Measurements from ENCODE around the gene GRIN3B.
"Not testable (repeated sequence)": the region's sequence is repeated elsewhere in the genome, so short reads cannot be mapped to it uniquely, and the experiment has no call there.

GRIN3B gene

DNA sequence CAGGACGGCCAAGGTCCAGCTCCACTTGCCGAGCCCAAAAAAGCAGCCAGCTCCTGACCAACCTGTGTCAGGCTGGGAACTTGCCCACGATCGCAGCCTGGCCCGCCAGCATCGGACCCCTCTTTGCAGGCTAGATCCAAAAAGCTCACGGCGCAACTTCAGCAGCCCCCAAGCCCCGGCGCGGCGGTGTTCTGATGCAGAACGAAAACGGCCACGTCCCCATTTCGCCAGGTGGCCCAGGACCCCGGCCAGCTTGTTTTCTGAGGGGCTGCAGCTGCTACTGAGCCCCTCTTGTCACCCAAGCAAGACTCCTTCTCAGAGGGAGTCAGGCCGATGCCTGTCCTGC, 19.4 kb downstream of the GRIN3B start:
- DNase-seq (ENCODE audit: low read depth in 2 of 2), result no peak

DNA sequence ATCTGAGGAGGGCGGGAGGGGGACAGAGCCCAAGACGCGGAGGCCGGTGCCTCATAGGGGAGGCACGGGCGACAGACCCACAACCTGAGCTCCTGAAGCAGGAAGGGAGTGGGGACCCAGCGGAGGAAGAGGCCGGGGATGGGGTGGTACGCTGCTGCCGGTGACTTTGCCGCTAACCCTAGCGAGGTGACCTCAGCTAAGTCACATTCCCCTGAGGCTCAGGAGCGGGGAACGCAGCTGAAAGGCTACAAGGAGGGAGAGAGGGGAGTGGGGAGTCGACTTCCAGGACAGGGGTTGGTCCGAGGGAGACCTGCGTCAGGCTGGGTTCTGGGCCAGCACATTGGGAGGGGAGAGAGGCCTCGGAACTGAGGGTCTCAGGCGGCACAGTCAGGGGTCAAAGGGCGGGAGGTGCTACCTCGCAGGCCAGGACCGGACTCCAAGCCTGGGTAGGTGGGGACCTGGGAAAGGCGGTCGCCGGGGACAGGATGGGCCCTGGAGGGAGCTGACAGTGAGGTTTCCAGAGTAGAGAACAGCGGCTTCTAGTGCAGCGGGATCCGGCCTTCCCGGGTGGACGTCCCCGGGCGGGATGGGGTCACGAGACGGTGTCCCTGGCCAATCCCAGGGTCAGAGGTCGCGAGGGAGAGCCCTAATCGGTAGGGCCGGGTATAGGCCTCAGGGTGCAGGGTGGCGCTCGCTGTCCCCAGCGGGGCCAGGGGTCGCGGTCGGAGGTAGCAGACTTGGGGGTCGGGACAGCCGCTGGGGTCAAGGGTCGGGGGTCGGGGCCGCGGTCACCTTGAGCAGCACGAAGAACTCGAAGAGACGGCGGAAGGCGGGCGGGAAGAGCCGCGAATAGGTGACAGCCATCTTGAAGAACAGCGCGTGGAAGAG, 20.0 kb downstream of the GRIN3B start:
- DNase-seq (ENCODE audit: low read depth in 2 of 2), result no peak

DNA sequence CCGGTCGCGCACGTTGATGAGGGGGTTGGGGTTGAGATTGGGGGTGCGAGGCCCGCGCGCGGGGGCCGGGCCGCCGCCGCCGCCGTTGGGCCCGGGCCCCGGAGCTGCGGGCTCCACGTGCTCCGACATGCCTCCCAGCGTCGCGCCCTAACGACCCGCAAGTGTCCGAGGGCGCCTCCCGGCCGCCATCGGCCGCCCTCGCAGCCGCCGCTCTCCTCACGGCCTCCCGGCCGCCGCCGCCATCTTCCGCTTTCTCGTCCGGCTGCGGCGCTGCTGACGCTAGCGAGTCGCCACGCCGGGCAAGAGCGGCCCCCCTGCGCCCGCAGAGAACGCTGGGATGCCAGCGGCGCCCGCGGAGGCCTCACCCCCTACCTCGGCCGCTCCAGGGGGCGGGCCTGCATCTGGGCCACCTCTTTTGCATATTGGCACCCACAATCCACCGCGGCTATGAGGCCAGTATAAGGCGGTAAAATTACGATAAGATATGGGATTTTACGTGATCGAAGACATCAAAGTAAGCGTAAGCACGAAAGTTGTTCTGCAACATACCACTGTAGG, 20.7 kb downstream of the GRIN3B start, which contains the start of gene TMEM259:
Gene TMEM259, minus strand, starts transcription at position 256 of the 558 bp plus-strand sequence. Its CDS starts 127 bp downstream, at position 129.
- peak; percentile 95 to 96 for DNase-seq (ENCODE audit: low read depth in 2 of 2)

DNA sequence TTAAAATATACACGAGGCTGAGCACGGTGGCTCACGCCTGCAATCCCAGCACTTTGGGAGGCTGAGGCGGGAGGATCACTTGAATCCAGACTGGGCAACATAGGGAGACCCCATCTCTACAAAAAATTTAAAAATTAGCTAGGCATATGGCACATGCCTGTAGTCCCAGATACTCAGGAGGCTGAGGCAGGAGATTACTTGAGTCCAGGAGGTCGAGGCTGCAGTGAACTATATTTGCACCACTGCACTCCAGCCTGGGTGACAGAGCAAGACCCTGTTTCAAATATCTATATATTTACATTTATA, 23.6 kb downstream of the GRIN3B start:
- not testable (repeated sequence) for DNase-seq (ENCODE audit: low read depth in 2 of 2)

DNA sequence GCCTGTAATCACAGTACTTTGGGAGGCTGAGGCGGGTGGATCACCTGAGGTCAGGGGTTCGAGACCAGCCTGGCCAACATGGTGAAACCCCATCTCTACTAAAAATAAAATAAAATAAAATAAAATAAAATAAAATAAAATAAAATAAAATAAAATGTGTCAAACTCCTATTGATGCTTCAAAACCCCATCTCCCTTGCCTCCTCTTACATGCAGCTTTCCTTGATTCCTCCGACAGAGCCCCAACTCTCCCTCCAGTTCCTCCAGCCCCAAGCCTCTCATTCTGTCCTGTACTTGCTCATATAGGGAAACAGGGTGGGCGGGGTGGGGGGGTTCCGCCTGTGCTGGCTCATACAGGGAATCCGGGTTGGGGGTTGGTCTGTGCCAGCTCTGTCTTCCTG, 24.9 kb downstream of the GRIN3B start:
- not testable (repeated sequence) for DNase-seq (ENCODE audit: low read depth in 2 of 2)

DNA sequence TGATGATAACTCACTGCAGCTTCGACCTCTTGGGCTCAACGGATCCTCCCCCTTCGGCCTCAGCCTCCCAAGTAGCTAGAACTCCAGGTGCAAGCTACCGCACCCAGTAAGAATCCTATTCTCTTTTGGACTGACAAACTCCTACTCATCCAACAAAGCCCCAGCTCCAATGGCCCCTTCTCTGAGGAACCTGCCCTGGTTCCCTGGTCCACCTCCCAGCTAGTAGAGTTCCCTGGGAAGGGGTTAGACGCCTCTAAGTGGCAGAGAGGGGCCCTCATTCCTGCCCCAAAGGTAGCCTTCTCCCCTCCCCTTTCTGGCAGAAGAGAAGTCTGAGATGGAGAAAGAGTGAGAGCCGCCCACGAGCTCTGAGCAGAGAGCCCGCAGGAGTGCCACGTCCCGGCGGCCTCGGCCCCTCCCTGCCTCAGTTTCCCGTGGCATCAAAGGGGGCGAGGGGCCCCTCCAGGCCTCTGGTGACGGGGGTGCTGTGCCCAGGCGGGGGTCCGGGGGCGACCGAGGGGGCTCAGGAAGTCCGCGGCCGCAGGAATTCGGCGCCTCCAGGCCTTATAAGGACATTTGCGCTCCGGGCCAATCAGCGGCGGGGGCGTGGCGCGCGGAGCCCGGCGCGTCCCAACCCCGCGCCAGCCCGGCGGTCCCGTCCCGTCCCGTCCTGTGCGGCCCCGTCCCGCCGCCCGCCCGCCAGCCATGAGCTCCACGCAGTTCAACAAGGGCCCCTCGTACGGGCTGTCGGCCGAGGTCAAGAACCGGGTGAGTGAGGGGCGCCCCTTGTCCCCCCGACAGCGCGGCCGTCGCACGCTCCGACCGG, 26.0 kb downstream of the GRIN3B start, which contains the start of gene CNN2:
Gene CNN2, plus strand, starts transcription at position 649 of the 823 bp plus-strand sequence. Its CDS starts 54 bp downstream, at position 703.
- DNase-seq (ENCODE audit: low read depth in 2 of 2), result peak; percentile 70 to 72

DNA sequence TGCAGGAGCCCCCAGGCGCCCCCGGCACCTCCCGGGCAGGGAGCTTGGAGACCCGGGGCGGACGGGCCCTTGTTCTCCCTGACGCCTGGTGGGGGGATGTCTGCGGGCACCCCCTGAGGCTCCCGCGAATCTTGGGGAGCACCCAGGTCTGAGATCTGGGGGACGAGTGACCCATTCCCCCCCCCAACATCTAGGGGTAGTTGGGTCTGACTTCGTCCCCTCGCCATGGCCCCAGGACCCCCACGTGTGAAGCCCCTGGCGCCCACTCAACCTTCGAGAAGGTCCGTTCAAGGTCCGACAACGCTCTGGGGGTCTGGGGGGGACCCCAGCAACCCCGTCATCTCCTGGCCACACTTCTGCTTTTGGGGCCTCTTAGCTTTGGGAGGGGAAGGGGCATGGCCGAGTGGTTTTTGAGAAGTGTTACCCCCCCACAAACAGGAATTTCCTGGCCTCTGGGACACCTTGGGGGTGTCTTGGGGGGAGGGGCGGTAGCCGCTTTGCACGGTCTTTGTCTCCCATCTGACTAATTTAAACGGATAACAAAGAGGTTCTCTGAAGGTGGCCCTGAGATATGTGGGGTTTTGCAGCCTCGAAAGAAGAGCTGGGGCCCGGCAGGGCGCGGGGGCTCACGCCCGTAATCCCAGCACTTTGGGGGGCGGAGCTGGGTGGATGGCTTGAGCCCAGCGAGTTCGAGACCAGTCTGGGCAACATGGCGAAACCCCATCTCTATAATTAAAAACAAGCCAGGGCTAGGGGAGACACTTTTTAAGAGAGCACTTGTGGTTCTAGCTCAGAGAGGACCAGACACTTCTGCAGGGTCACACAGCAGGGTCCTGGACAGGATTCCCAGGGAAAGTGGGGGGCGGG, 26.8 kb downstream of the GRIN3B start:
- DNase-seq (ENCODE audit: low read depth in 2 of 2), result no peak

DNA sequence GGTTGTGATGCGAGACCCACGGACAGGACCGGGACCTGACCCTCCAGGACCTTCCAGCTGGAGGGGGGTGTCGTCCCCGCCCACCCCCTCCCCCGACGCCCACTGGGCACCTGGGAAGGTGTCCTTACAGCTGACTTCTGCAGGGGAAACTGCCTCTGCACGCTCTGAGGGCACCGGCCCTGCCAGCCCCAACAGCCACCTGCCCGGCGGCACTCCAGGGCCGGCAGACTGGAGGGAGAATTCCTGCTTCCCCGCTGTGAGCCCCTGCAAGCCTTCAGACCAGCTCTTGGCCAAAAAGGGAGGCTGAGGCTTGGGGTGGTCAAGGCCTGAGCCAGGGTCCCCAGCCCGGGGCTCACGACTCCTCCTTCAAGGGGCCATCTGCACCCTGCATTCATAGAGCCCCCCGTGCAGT, 27.4 kb downstream of the GRIN3B start:
- DNase-seq (ENCODE audit: low read depth in 2 of 2), result no peak

DNA sequence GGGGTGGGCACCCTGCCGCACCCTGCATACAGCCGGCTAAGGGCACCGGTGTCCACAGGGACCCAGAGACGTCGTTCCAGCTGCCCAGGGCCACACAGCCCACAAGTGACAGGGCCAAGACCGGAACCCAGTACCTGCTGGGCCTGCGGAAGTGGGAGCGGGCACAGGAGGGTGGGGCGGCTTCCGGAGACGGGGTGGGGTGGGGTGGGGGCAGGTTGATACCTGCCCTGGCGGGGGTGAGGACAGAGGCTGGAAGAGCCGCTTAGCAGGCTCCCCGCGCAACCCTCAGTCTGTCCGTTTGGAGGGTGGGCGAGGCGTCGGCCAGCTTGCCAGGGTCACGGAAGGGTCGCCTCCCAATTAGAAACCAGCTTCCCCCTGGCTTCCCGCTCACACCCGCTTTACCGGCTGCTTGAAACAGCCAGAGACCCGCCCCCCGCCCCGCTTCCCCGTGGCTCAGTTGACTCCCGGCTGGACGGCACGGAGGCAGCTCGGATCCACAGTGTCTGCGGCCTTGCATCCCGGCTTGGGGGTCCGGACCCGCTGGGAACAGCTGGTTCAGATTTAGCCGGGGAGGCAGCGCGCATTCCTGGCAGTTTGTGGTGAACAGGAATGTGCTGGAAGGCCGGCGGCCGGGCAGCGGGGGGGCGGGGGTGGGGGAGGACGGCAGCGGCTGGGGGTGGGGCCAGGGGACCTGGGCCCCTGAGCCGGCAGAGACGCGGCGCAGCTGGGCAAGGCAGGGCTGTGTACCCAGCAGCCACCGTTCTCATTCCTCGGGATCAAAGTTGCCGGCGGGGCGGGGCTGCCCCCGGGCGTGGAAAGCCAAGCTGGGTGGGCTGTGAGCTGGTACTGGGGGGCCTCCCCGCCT, 28.1 kb downstream of the GRIN3B start:
- peak; percentile 97 for DNase-seq (ENCODE audit: low read depth in 2 of 2)

DNA sequence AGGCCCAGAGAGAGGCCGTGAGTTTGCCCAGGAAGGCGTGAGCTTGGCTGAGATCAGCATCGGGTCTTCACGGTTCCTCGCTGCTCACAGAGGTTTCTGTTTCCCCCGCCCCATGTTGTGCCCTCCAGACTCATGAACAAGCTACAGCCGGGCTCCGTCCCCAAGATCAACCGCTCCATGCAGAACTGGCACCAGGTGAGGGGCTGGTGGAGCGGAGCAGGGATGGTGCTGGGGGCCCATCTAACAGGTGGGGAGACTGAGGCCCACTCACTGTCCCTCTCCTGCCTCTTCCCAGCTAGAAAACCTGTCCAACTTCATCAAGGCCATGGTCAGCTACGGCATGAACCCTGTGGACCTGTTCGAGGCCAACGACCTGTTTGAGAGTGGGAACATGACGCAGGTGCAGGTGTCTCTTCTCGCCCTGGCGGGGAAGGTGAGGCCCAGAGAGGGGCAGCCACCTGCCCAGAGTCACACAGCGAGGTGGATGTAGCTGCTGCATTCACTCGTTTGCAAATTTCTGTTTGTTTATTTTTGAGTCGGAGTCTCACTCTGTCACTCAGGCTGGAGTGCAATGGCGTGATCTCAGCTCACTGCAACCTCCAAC, 32.1 kb downstream of the GRIN3B start:
- DNase-seq (ENCODE audit: low read depth in 2 of 2), result no peak

DNA sequence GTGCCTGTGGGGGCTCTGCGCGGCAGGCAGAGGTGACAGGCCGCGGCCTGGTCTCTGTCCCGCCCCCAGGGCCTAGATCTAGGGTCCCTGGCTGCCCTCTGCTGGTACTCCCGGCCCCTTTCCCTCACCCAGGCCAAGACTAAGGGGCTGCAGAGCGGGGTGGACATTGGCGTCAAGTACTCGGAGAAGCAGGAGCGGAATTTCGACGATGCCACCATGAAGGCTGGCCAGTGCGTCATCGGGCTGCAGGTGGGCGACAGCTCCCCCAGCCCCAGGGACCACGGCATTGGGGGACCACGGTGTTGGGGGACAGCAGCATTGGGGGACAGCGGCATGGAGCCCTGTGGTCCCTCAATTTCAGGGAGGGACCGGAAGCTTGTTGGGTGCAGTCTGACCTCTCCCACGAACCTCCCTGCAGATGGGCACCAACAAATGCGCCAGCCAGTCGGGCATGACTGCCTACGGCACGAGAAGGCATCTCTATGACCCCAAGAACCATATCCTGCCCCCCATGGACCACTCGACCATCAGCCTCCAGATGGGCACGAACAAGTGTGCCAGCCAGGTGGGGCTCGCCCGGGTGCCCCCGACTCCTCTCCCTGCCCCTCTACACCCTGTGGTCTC, 35.9 kb downstream of the GRIN3B start:
- DNase-seq (ENCODE audit: low read depth in 2 of 2), result no peak

DNA sequence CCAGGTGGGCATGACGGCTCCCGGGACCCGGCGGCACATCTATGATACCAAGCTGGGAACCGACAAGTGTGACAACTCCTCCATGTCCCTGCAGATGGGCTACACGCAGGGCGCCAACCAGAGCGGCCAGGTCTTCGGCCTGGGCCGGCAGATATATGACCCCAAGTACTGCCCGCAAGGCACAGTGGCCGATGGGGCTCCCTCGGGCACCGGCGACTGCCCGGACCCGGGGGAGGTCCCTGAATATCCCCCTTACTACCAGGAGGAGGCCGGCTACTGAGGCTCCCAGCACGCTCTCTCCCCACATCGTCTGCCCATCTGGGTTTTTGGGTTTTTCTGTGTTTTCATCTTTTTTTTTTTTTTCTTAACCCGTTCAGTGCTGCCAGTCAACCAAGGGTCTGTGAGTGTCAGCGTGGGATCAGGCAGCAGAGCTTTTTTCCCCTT, 37.4 kb downstream of the GRIN3B start:
- no peak for DNase-seq (ENCODE audit: low read depth in 2 of 2)

DNA sequence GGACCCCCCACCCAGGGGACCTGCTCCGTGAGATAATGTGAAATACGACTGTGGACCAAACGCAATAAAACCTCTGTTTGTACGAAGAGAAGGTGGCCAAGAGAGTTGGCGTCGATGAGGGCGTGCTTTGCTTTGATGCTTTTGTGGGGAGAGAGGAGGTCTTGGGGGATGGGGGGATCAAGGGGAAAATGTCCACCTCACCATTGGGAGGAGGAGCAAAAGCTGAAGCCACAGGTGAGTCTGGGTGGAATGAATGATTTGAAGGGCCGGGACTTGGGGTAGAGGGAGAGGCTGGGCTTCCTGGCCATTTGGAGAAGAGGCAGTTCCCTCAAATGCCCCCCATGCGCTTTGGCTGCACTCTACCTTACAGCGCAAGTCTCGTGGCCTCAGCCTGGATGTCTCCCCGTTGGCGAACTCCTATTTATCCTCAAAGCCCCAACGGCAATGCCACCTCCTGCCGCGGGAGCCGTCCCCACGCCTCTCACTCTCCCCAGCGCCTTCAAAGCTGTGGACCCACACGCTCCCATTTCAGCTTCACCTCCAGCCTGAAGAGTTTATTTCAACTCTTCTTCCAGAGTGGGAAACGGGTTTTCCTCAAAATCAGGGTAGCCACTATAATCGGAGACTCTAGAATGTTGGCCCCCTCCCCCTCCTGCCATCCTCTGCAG, 38.9 kb downstream of the GRIN3B start:
- DNase-seq (ENCODE audit: low read depth in 2 of 2), result no peak

DNA sequence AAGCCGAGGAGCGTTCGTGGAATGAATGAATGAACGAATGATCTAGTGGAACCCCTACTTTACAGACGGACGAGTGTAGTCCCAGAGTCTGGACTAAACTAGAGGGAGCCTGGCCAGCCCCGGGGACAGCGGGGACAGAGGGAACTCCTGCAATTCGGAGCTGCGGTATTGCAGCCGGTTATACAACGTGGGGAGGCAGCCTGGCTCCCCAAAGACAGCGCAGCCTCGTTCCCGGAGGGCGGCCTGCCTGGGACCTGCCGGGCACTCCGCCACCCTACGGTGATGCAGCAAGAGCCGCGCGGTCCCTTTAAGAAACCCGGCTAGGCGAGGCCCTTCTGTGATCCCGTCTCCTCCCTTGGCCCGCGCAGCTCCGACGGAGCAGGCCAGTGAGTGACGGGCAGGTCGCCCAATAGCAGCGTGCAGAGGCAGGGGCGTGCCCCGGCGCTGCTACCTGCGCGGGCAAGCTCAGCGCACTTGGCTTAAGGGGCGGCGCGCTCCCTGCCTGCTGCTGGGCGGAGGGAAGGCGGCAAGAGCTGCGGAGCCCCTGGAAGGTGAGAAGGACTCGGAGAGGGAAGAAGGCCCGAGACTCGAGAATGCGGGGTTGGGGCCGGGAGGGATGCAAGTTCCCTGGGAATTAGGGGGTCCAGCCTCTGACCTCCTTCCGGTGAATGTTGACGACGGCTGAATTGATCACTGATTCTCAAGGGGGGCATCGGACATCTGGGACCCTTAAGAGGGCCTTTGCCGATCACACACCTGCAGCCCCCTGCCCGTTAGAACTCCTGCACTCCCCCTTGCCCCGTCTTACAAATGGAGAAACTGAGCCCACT, 39.6 kb downstream of the GRIN3B start, which contains the start of gene ABCA7:
Gene ABCA7, plus strand, starts transcription at position 462 of the 830 bp plus-strand sequence. CDS start 1,255 bp downstream, outside the sequence.
- peak; percentile 94 to 95 for DNase-seq (ENCODE audit: low read depth in 2 of 2)

DNA sequence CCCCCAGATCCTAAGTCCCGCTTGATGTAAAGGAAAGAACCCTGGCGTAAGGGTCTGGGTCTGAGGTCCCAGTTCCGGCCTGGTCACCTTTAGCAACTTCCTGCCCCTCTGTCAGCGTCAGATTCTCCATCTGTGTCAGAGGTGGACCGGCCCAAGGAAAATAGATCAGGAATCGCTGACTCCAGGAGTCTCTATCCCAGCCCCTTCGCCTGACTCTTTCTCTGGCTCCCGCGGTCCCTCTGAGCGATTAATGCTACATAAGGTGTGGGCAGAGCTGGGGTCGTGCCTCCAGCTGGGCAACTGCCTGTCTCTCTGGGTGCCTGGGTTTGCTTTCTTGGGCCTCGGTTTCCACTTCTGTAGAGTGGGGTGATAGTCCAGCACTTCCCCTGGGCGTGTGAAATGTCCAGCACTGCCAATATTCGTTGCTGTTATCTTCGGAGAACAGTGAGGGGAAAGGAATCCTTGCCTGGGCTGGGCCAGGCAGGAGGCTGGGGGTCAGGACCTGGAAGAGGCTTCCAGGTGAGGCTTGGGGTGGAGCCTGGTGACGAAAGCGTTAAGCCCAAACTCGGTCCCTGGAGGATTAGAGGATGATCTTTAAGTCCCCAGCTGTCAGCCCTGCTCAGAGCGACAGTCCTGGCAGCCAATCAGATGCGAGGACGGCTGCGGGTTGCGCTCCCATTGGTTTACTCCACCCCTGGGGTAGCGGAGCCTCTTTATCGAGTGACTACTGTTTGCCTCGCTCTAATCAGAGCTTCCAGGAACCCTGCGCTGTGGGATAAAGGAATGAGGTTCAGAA, 40.5 kb downstream of the GRIN3B start:
- DNase-seq (ENCODE audit: low read depth in 2 of 2), result peak; percentile 89

DNA sequence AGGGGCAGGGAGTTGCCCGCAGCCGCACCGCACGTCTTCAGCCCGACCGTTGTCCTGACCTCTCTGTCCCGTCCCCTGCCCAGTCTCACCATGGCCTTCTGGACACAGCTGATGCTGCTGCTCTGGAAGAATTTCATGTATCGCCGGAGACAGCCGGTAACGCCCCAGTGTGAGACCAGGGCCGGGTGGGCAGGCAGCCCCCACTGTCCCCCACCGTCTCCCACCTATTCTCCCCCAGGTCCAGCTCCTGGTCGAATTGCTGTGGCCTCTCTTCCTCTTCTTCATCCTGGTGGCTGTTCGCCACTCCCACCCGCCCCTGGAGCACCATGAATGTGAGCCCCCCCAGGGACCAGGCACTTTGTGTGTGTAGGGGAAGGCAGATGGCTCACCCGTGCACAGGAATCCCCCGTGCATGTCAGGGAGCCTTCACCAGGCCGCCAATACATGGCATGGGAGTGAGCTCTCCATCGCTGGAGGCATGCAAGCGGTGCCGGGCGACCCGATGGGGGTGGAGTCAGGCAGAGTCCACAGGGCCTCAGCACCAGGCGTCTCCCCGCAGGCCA, 41.1 kb downstream of the GRIN3B start:
- no peak for DNase-seq (ENCODE audit: low read depth in 2 of 2)
